HG03565 (cell line): ENCODE results near the gene DDTL.
"Not testable (repeated sequence)": the region's sequence is repeated elsewhere in the genome, so short reads cannot be mapped to it uniquely, and the experiment has no call there.

Experiments used
- ATAC-seq: cut with Tn5 transposase; IDR thresholded peaks from one replicate; pipeline ENCODE4 v1.9.1; 2021; ENCODE audit warnings: mild to moderate bottlenecking, moderate library complexity; ENCODE audit not compliant: unreplicated experiment

DDTL gene

GRCh38 chr22:23969071-23969470 is 2.4 kb downstream of the DDTL start:
- ATAC-seq, result no peak

DNA sequence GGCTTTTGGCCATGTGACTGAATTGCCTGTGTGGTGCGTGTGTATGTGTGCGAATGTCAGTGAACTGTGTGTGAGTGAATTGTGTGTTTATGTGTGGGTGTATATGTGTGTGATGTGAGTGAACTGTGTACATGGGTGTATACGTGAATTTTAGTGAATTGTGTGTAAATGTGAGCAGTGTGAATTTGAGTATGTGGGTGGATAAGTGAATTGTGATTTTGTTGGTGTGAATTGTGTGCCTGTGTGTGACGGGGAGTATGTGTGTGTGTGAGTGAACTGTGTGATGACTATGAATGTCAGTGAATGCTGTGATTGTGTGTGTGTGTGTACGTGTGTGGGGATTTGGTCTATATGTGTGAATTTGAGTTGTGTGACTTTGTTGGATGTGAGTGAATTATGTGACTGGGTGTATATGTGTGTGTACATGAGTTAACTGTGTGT is 3.5 kb downstream of the DDTL start:
- ATAC-seq, result no peak

GRCh38 chr22:23970816-23971486 is 4.3 kb downstream of the DDTL start:
- ATAC-seq, result no peak

DNA sequence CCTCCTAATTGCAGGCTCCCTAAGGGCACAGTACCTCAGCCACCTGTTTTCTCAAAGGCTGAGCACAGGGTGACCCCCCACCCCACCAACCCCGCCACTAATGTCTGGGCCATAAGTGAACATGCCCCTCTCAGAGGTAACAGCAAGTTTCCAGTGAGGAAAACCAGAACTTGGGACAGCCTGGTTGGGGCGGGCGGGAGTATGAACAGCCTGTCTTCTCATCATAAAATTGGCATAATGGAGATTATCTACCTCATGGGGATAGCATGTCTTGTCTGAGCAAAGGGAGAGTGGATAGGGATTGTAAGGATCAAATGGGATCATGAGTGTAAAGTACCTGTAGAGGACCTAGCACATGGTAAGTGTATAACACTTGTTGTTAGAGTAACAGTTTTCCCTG is 5.2 kb downstream of the DDTL start:
- not testable (repeated sequence) for ATAC-seq

- ATAC-seq, result peak; percentile 83
These were observed 7.7 kb downstream of the DDTL start, which contains the start of gene DDT for GRCh38 chr22:23974345-23974744. TSS of gene DDT (minus strand) at chr22:23974441. CDS start at chr22:23974414, 27 bp downstream.

DNA sequence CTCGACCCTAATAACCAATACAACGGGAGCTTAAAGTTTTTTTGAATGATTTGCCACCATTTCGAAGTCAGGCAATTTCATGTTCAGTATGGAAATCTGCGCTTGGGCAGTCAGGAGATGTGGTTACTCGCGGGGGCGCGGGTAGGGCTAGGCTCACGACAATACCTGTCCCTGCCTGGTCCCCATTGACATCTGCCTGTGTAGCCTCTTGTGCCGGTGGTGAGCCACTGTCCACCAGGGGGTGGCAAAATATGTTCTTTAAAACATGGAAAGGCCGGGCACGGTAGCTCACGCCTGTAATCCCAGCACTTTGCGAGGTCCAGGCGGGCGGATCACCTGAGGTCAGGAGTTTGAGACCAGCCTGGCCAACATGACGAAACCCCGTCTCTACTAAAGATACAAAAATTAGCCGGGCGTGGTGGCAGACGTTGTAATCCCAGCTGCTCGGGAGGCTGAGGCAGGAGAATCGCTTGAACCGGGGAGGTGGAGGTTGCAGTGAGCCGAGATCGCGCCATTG is 8.2 kb downstream of the DDTL start:
- ATAC-seq, result not testable (repeated sequence)

GRCh38 chr22:23977304-23977703 is 10.6 kb downstream of the DDTL start:
- ATAC-seq, result not testable (repeated sequence)

- not testable (repeated sequence) for ATAC-seq
These were observed 13.0 kb downstream of the DDTL start, which contains the start of gene GSTT2 for GRCh38 chr22:23979557-23980240. TSS of gene GSTT2 (plus strand) at chr22:23980134.

GRCh38 chr22:23980567-23980966 is 13.9 kb downstream of the DDTL start:
- ATAC-seq, result not testable (repeated sequence)

GRCh38 chr22:23984430-23984829 is 17.7 kb downstream of the DDTL start:
- no peak for ATAC-seq

- not testable (repeated sequence) for ATAC-seq
These were observed 19.4 kb downstream of the DDTL start for GRCh38 chr22:23986089-23986488.

GRCh38 chr22:23986538-23987178 is 20.0 kb downstream of the DDTL start:
- ATAC-seq, result not testable (repeated sequence)

DNA sequence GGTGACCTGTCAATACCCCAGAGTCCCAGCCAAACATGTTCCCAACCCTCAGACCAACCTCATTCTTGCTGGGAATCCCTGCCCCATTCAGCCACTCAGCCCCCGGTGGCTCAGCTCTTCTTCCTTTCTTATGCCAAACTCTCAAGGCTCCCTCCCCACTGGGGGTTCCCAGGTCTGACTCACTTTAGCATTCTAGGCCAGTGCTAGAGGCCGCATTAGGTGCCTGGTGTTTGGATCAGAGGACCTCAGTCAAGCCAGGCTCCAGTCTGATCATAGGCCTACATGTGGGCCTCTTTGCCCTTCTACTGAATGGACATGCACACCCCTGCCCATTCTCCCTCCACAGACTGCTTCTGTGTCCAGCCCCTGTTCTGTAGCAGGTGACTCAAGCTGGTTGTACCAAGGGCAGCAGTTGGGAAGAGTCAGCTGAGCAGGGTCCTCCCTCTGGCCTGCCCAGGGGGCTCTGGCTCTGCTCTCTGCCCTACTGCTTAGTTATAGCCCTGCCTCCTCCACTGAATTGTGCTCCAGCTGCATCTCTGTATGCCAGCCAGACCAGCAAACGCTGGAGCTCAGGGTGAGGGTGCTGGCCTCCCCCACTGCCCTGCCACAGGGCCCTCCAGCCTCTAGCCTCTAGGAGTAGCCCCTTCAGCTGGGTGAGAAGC is 23.0 kb downstream of the DDTL start:
- not testable (repeated sequence) for ATAC-seq

DNA sequence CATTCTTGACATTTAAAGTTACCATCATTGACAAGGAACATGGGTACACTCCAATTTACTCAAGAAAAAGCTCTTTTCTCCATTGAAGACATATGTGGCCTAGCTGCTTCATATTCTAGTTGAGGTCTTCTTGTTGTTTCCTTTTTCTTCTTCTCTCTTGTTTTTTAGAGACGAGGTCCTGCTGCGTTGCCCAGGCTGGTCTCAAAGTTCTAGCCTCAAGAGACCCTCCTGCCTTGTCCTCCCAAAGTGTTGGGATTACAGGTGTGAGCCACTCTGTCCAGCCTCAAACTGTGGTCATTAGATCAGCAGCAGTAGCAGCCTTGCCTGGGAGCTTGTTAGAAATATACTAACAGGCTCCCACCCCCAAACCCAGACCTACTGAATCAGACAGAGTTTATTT is 26.4 kb downstream of the DDTL start:
- ATAC-seq, result not testable (repeated sequence)

- ATAC-seq, result not testable (repeated sequence)
These were observed 27.0 kb downstream of the DDTL start for GRCh38 chr22:23993581-23994177.

GRCh38 chr22:23997092-23997491 is 30.4 kb downstream of the DDTL start:
- ATAC-seq, result no peak

GRCh38 chr22:23999779-24000178 is 33.1 kb downstream of the DDTL start:
- ATAC-seq, result not testable (repeated sequence)

- no peak for ATAC-seq
These were observed 34.6 kb downstream of the DDTL start for GRCh38 chr22:24001314-24001713.

GRCh38 chr22:24002272-24002671 is 35.6 kb downstream of the DDTL start:
- ATAC-seq, result no peak

- no peak for ATAC-seq
These were observed 36.2 kb downstream of the DDTL start for GRCh38 chr22:24002851-24003250.
